Heart right ventricle (tissue), 16 donors: Measurements from ENCODE around the gene SIL1. TPM values are rescaled to one million over a fixed set of nuclear protein-coding genes. Genes with fewer than 3 reads are reported as not detected.

Experiments used
- ATAC-seq, 8 donors: fragments of 200-7000 bp; cut with Tn5 transposase; one replicate each; pipeline ENCODE4 v1.9.1; 2020; ENCODE audit warnings: mild to moderate bottlenecking in 8 of 8, moderate library complexity in 8 of 8, moderate number of reproducible peaks in 1 of 8
- DNase-seq, 2 donors: peaks; one replicate each; pipeline ENCODE4 v3.0.0-alpha.2; 2020
- H3K27ac ChIP-seq, 10 donors: fragments of 200-600 bp; sonication (generic) in 2 of 10; one replicate each; pipeline versions ENCODE4 v1.5.0 to v1.8.0; 2020 to 2022; ENCODE audit warnings: mild to moderate bottlenecking in 3 of 10
- H3K27me3 ChIP-seq, 7 donors: fragments of 200-600 bp; one replicate each; pipeline ENCODE4 v1.8.0; 2021 to 2022; ENCODE audit warnings: mild to moderate bottlenecking in 2 of 7
- H3K36me3 ChIP-seq, 9 donors: fragments of 200-600 bp; sonication (generic) in 1 of 9; one replicate each; pipeline versions ENCODE4 v1.5.0 to v1.8.0; 2020 to 2022; ENCODE audit warnings: mild to moderate bottlenecking in 2 of 9
- H3K4me1 ChIP-seq, 9 donors: fragments of 200-600 bp; sonication (generic) in 1 of 9; one replicate each; pipeline versions ENCODE4 v1.5.0 to v1.8.0; 2020 to 2022; ENCODE audit warnings: mild to moderate bottlenecking in 4 of 9
- H3K4me3 ChIP-seq, 10 donors: fragments of 200-600 bp; sonication (generic) in 2 of 10; one replicate each; pipeline versions ENCODE4 v1.5.0 to v1.8.0; 2020 to 2022; ENCODE audit warnings: mild to moderate bottlenecking in 7 of 10, moderate library complexity in 2 of 10
- H3K9me3 ChIP-seq, 11 donors: fragments of 200-600 bp in 10 of 11; sonication (generic) in 2 of 11; one replicate each; pipeline versions ENCODE4 v1.5.0 to v1.8.0; 2013 to 2022; ENCODE audit warnings: mild to moderate bottlenecking in 2 of 11, control low read depth in 1 of 11, moderate library complexity in 1 of 11
- WGBS, 2 donors: extraction: QIAGEN DNeasy Blood & Tissue Kit; methylation state at CpG; one replicate each; pipeline ENCODE4 v1.1.7; 2013; ENCODE audit warnings: inconsistent platforms in 1 of 2; 5-methylcytosine and 5-hydroxymethylcytosine counted together
- intact Hi-C, 10 donors: fragments of 100-400 bp; cut with DNase I; formaldehyde crosslinking; loops; one replicate each; pipeline versions ENCODE4 v1.11.1 to v1.14.2; 2022
- polyA plus RNA-seq, 2 donors: library from polyadenylated mRNA; stranded (reverse); fragments of 200-250 nt; gene quantifications; one replicate each; pipeline ENCODE4 v1.2.3, GENCODE V29; 2013
- total RNA-seq, 10 donors: library from RNA; stranded (reverse); fragmentation: NEBNext Ultra II Directional in 3 of 10; extraction: Animal tissue kit (Norgen Biotek cat#: 25700) in 3 of 10; gene quantifications; one replicate each; pipeline versions ENCODE4 v1.2.1 to v1.2.4, GENCODE V29; 2021 to 2023
- TF ChIP-seq, protein P1 (sequence below), 9 donors: fragments of 200-600 bp; sonication (generic) in 2 of 9; IDR thresholded peaks; one replicate each; pipeline versions ENCODE4 v1.5.0 to v1.8.0; 2021 to 2022; ENCODE audit warnings: antibody characterized with exemption in 9 of 9, mild to moderate bottlenecking in 5 of 9, moderate library complexity in 1 of 9
- donor health status: Arrhythmogenic right ventricular cardiomyopathy.
- donor health status: ischemic (EF 13 %, LVEDD 7.1; RV severe dilation, severe dysfunction).
- donor health status: healthy with polysubstance abuse.
- donor health status: DM: no; HTN: yes; CAD: no.
- donor health status: DM: no; HTN: no; CAD: no.
- donor health status: ischemic (EF 25% LVEDD 6.9; RV normal size, moderate dysfunction).
- donor health status: ischemic (EF 25% LVEDD 5.7; RV mildly dilated, moderate dysfunction).
- donor health status: healthy.
- donor health status: DM: yes; HTN: yes; CAD: no.
- donor health status: Ischemic cardiomyopathy.
- donor health status: ischemic (EF 35%, LVEDD 5.7; RV mildly dilated, moderate dysfunction).
- donor health status: nonischemic (EF 11% LVEDD 7.7; RV severe dilation, severe dysfunction).
- donor health status: DM: yes; HTN: yes; CAD: no.
- donor health status: PGD.
- donor health status: ischemic (EF 29% LVEDD 5.4; RV normal size, mild dysfunction).
- donor health status: nonischemic (EF 23%, LVEDD 6.1; RV moderate dilation, normal function).

The SIL1 gene
- total and polyA plus RNA-seq, 12 donors, result 26.7 to 94.7 (median 44.3) TPM

GRCh38 chr5:138949988-138950387 is 248.2 kb downstream of the SIL1 start:
- Histone ChIP-seq H3K27me3 (no peaks in the 10 kb centered on the region), H3K36me3 (peaks cover 0 to 23% (median 0%) of the 10 kb centered on the region in 9 donors), H3K4me1 (peaks cover 32 to 80% (median 71%) of the 10 kb centered on the region in 9 donors), H3K4me3 (no peak overlapping the region), H3K9me3 (no peaks in the 10 kb centered on the region), H3K27ac (peak overlapping the region in 7 of 10 donors; percentile 23 to 89 (median 51))
- intact Hi-C loops, result no loop called here
- DNase-seq, result no peak
- TF ChIP-seq, protein P1, sequence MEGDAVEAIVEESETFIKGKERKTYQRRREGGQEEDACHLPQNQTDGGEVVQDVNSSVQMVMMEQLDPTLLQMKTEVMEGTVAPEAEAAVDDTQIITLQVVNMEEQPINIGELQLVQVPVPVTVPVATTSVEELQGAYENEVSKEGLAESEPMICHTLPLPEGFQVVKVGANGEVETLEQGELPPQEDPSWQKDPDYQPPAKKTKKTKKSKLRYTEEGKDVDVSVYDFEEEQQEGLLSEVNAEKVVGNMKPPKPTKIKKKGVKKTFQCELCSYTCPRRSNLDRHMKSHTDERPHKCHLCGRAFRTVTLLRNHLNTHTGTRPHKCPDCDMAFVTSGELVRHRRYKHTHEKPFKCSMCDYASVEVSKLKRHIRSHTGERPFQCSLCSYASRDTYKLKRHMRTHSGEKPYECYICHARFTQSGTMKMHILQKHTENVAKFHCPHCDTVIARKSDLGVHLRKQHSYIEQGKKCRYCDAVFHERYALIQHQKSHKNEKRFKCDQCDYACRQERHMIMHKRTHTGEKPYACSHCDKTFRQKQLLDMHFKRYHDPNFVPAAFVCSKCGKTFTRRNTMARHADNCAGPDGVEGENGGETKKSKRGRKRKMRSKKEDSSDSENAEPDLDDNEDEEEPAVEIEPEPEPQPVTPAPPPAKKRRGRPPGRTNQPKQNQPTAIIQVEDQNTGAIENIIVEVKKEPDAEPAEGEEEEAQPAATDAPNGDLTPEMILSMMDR (IDR thresholded peaks at IDR 0.05), result no peak
- WGBS, 2 donors, result 43 to 78% methylated on average over 3 of the region's 3 CpGs
- ATAC-seq, result no peak

- ATAC-seq, result no peak
- 85 to 88% methylated on average over 4 of the region's 4 CpGs for WGBS, 2 donors
Observed at GRCh38 chr5:138949223-138949574, 249.0 kb downstream of the SIL1 start.

DNA sequence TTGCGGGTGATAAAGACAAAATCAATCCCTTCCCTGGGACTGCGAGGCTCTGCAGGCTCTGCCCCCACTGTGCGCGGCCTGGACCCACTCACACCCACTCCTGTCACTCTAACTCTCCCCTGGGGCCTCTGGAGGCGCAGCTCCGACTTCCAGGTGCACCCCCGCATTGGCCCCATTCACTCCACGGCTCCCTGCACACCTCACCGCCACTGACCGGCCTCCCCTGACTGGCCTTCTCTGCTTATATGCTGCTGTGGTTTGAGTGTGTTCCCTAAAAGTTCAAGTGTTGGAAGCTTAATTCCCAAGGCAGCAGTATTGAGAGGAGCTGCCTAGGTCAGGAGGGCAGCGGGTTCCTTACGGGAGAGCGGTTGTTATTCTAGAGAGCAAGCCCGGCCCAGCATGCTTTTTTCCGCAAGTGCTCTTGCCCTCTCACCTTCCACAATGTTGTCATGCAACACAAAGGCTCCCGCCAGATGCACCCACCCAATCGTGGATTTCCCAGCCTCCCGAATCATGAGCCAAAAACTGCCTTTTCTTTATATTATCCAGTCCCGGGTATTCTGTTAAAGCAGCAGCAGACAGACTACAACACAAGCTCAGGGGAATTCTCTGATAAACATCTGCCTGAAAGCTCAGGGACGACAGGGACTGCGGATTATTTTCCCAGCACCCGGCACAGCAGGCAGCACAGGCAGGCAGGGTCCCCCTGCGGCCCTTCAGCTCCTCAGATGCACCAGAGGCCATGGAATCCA is 249.5 kb downstream of the SIL1 start:
- H3K4me1 ChIP-seq, result peaks cover 21 to 68% (median 58%) of the 10 kb centered on the region in 9 donors
- WGBS, 2 donors, result 73 to 80% methylated on average over 23 of the region's 23 CpGs

More at GRCh38 chr5:138949223-138949574, 249.0 kb downstream of the SIL1 start:
- Histone ChIP-seq H3K27me3 (no peaks in the 10 kb centered on the region), H3K9me3 (no peaks in the 10 kb centered on the region), H3K36me3 (peaks cover 0 to 23% (median 0%) of the 10 kb centered on the region in 9 donors), H3K4me3 (no peak overlapping the region), H3K4me1 (peaks cover 27 to 73% (median 63%) of the 10 kb centered on the region in 9 donors), H3K27ac (peak overlapping the region in 5 of 10 donors; percentile 23 to 60 (median 51))
- DNase-seq, result no peak
- TF ChIP-seq, protein P1 (IDR thresholded peaks at IDR 0.05), result no peak
- intact Hi-C loops, result no loop called here

GRCh38 chr5:138947780-138948179 is 250.4 kb downstream of the SIL1 start:
- no peaks in the 10 kb centered on the region for H3K9me3 ChIP-seq
- no peaks in the 10 kb centered on the region for H3K27me3 ChIP-seq
- TF ChIP-seq, protein P1 (IDR thresholded peaks at IDR 0.05), result no peak
- 59 to 63% methylated on average over 5 of the region's 5 CpGs for WGBS, 2 donors
- intact Hi-C loops, result no loop called here
- H3K4me1 ChIP-seq, result peaks cover 13 to 62% (median 49%) of the 10 kb centered on the region in 9 donors
- peaks cover 0 to 23% (median 0%) of the 10 kb centered on the region in 9 donors for H3K36me3 ChIP-seq
- ATAC-seq (peak in 1 of 8 donors; percentile 31), DNase-seq (no peak)
- no peak overlapping the region for H3K27ac ChIP-seq
- no peak overlapping the region for H3K4me3 ChIP-seq

More for the DNA sequence above, 249.5 kb downstream of the SIL1 start:
- Histone ChIP-seq H3K36me3 (peaks cover 0 to 23% (median 0%) of the 10 kb centered on the region in 9 donors), H3K27me3 (no peaks in the 10 kb centered on the region), H3K27ac (no peak overlapping the region), H3K9me3 (no peaks in the 10 kb centered on the region), H3K4me3 (no peak overlapping the region)
- DNase-seq (no peak), ATAC-seq (no peak)
- TF ChIP-seq, protein P1 (IDR thresholded peaks at IDR 0.05), result no peak
- intact Hi-C loops, result no loop called here
